K562 (cell line): ENCODE measurements around the gene NKD1. TPM values are rescaled to one million over a fixed set of nuclear protein-coding genes. Genes with fewer than 3 reads are reported as not detected.

Experiments
- NFATC3 ChIP-seq: fragments of 450-650 bp; IDR thresholded peaks from 2 replicates; pipeline ENCODE4 v1.6.1; 2017; ENCODE audit warnings: mild to moderate bottlenecking
- RBM22 ChIP-seq: fragments of 200-400 bp; formaldehyde crosslinking; IDR thresholded peaks from 2 replicates; pipeline ENCODE4 v1.6.1; 2018; ENCODE audit warnings: low read length, low read depth; ENCODE audit not compliant: poor library complexity, severe bottlenecking
- RREB1 ChIP-seq: fragments of 250-450 bp; sonication (Bioruptor Pico); IDR thresholded peaks from 2 replicates; pipeline ENCODE4 v1.4.0; 2020
- U2AF1 ChIP-seq: fragments of 200-400 bp; formaldehyde crosslinking; optimal IDR thresholded peaks from 2 replicates; pipeline ENCODE3; 2017; ENCODE audit warnings: mild to moderate bottlenecking, low read depth, low read length, moderate library complexity
- ZFP91 ChIP-seq: sonication (generic); formaldehyde crosslinking; IDR thresholded peaks from 2 replicates; pipeline ENCODE4 v1.8.0; 2022; ENCODE audit warnings: mild to moderate bottlenecking, missing genetic modification reagents
- ZNF586 ChIP-seq: fragments of 450-650 bp; formaldehyde crosslinking; conservative IDR thresholded peaks from 2 replicates; pipeline ENCODE4 v1.4.0; 2020; ENCODE audit warnings: mild to moderate bottlenecking, moderate library complexity
- polyA plus RNA-seq, 8 experiments: library from polyadenylated mRNA; depleted of rRNA in 4 of 8; stranded (reverse) in 5 of 8; unstranded in 3 of 8; fragments of >200 nt; fragmentation: Nextera tagmentation in 2 of 8; fragmentation: Illumina TruSeq in 1 of 8; extraction: Ambion mirVana in 2 of 8; extraction: Trizol in 1 of 8; gene quantifications; 2 replicates each; pipeline versions ENCODE4 v1.2.1 to v1.2.3, GENCODE V29; 2011 to 2014; ENCODE audit warnings: inconsistent platforms in 1 of 8, missing spikeins in 1 of 8
- total RNA-seq, 7 experiments: library from RNA; depleted of rRNA in 6 of 7; stranded (reverse); fragments of >200 nt in 6 of 7; fragmentation: Illumina TruSeq in 2 of 7; extraction: Trizol in 2 of 7; gene quantifications; 2 replicates each; pipeline versions ENCODE4 v1.2.1 to v1.2.3, GENCODE V29; 2011 to 2021; ENCODE audit warnings: low replicate concordance in 1 of 7

Gene NKD1
- total and polyA plus RNA-seq, 9 of the 15 experiments (the other 6 are each of a cell fraction or from before 2014, with no cell fraction given) = under 0.01 to 0.24 (median 0.04) TPM; not detected in 2

- TF ChIP-seq ZFP91 (CRISPR knock-in tag) (no peak), ZNF586 (CRISPR knock-in tag) (no peak), NFATC3 (no peak), RBM22 (no peak), U2AF1 (no peak), RREB1 (CRISPR knock-in tag) (no peak)
Observed at GRCh38 chr16:50690177-50690576, 142.0 kb downstream of the NKD1 start (continued).
